ENCODE measurements around the gene ISY1.

DNA sequence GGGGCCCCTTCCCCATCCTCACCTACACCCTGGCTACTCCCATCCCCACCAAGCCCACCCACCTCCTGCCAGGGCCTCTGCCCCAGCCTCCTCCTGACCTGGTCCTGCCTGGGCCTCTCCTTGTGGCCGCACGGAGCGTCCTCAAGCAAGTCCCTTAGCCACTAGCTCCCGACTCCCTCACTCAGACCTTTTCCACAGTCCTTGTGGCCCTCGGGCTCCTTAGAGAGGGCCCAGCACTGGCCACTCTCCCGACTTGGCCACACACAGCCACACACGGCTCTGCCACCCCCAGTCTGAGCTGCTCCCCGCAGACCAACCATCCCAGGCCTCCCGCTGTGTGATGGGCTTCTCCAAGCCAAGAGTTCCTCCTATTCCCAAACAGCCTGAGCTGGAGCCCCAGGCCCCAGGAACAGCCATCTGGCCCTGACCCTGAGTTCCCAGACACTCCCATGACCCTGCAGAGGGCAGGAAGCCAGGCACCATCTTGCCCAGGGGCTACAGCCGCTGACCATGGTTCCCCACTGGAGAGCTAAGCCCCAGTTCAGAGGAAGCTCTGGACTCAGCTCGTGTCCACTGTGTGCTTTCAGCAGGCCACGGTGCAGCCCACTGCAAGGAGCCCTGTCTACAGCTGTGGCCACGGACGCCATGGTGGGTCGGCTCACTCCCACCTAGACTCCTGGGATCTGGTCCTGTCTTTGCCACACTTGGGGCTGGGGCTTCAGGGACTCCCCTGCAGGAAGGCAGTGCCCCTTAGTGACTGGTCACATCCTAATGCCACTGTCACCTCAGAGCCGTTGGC, 32.3 kb downstream of the ISY1 start:
- TF ChIP-seq, protein P1, sequence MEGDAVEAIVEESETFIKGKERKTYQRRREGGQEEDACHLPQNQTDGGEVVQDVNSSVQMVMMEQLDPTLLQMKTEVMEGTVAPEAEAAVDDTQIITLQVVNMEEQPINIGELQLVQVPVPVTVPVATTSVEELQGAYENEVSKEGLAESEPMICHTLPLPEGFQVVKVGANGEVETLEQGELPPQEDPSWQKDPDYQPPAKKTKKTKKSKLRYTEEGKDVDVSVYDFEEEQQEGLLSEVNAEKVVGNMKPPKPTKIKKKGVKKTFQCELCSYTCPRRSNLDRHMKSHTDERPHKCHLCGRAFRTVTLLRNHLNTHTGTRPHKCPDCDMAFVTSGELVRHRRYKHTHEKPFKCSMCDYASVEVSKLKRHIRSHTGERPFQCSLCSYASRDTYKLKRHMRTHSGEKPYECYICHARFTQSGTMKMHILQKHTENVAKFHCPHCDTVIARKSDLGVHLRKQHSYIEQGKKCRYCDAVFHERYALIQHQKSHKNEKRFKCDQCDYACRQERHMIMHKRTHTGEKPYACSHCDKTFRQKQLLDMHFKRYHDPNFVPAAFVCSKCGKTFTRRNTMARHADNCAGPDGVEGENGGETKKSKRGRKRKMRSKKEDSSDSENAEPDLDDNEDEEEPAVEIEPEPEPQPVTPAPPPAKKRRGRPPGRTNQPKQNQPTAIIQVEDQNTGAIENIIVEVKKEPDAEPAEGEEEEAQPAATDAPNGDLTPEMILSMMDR (IDR thresholded peaks at IDR 0.05): no peak
- no peak for TF ChIP-seq POLR2A (IDR thresholded peaks at IDR 0.05)
